HG03103 (cell line): ENCODE results near the gene IL1RAPL2.

Experiments
- ATAC-seq: cut with Tn5 transposase; IDR thresholded peaks from one replicate; pipeline ENCODE4 v1.9.1; 2021; ENCODE audit warnings: low read depth; ENCODE audit not compliant: unreplicated experiment

Gene IL1RAPL2

GRCh38 chrX:105349476-105349875 lies 783.5 kb downstream of the IL1RAPL2 start:
- ATAC-seq = no peak

DNA sequence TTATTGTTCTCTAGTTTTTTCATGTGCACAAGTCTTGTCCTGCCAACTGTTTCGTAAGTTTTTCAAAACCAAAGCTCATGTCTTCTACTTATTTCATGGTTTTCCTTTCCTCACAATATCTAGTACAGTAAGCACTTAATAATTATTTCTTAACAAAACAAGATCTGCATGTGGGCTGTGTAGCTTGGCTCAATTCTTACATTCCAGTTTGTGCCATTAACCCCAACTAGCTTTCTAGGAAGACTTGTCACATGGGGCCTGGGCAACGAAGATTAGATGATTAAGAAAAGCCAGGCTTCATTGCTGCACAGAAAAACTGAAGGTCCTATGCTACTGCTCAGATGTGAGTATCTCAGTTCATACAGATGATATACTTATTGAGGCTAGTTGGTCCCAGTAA lies 809.8 kb downstream of the IL1RAPL2 start:
- no peak for ATAC-seq

GRCh38 chrX:105424729-105425128 lies 858.7 kb downstream of the IL1RAPL2 start:
- ATAC-seq = no peak

GRCh38 chrX:105451401-105451800 lies 885.4 kb downstream of the IL1RAPL2 start:
- ATAC-seq = no peak

GRCh38 chrX:105458846-105459245 lies 892.8 kb downstream of the IL1RAPL2 start:
- ATAC-seq = no peak

DNA sequence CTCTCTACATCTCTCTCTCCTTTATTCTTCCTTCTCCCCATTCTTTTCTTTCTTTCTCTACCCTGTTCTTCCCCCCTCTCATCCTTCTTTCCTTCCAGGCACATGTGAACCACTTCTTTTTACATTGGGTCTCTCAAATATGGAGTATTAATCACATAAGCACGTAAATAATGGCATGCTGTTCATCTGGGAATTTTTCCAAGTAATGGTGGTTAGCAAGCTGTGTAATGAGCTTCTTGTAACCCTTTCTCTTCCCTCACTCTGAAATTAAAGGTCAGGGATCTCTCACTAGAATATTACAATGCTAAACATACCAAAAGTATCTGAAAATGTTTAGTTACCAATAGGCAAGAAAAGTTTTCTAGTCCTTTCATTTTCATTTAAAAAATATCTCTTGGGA lies 894.4 kb downstream of the IL1RAPL2 start:
- ATAC-seq = no peak

GRCh38 chrX:105461016-105461415 lies 895.0 kb downstream of the IL1RAPL2 start:
- no peak for ATAC-seq

- no peak for ATAC-seq
Measured at GRCh38 chrX:105462186-105462585, 896.2 kb downstream of the IL1RAPL2 start.

DNA sequence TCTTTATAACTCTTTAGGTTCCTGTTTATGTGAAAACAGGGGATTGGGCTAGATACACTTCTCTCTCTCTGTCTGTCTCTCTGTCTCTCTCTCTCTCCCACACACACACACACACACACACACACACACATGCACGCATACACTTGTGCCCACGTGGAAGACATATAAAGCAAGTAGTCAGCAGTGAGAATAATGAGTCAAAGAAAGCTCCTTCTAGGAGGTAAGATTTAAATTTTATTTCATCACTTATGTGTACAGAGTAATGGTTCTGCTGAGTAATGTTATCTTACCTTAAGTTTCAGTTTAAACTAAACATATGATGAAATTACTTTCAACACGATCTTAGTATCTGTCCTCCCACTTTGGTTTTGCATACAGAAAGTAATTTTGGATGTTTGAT lies 897.5 kb downstream of the IL1RAPL2 start:
- ATAC-seq = no peak

GRCh38 chrX:105464618-105465017 lies 898.6 kb downstream of the IL1RAPL2 start:
- ATAC-seq = no peak

DNA sequence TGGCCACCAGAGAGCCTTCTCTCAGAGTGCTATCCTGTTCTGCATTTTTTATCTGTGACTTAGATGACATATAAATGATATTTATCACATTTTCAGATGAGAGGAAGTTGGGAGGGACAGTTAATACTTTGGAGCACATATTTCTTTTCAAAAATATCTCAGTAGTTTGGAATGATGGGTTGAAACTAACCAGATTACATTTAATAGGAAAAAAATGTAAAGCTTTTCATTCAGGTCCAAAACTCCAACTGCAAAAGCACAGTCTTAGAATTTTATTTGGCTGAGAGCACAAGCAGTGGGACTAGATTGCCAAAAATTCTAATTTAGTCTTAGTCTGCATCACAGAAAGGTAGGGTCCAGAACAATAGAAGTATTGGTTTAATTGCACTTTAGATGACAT lies 902.7 kb downstream of the IL1RAPL2 start:
- ATAC-seq = no peak

DNA sequence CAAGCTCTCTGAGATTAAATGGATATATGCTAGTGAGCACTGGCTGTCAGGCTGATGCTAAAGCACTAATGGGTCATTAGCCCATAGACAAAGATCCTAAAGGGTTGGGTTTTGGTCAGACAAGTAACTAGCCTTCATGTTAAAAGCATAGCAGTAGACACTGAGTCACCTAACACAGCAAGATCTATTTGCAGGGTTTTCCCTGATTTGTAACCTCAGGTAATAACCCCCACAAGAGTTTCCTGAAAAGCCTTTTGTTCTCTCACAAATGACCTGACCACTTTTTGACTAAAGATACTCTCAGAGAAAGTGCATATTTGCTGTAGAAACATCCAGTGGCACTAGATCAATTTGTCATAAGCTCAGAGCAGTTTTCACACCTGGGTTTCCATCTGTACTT lies 905.6 kb downstream of the IL1RAPL2 start:
- no peak for ATAC-seq

DNA sequence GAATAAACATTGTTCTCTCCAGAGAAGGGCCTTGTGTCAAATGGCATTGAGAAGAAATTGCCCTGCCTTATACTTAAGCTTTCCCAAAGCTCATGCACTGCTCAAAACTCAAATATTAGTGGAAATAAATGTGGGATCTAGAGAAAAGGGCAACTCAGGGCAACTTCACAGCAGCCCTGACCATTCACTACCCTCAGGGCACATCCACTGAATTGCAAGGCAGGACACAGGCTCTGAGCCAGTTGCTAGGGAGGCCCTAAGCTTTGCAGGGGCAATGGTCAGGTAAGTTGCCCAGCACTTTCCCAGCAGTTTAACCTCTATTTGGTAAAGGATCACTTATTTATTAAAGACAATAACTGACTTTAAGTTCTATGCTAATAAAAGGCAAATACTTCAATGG lies 909.8 kb downstream of the IL1RAPL2 start:
- no peak for ATAC-seq

DNA sequence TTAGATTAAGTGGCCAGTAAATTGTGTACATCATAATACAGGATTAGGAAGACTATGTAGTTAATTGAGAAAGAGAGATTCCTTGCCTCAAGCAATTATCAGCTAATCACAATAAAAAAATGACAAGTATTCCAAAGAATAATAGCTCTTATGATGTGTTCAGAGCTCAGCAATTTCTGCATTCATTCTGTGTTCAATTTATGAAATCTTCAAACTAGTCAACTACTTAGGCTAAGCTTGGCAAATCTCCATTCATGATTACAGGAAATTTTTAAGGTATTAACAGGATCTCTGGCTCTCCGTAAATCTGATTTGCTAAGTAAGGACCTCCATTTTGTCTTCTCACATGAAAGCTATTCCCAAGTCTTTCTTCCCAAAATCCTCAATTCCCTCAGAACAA lies 911.4 kb downstream of the IL1RAPL2 start:
- no peak for ATAC-seq

DNA sequence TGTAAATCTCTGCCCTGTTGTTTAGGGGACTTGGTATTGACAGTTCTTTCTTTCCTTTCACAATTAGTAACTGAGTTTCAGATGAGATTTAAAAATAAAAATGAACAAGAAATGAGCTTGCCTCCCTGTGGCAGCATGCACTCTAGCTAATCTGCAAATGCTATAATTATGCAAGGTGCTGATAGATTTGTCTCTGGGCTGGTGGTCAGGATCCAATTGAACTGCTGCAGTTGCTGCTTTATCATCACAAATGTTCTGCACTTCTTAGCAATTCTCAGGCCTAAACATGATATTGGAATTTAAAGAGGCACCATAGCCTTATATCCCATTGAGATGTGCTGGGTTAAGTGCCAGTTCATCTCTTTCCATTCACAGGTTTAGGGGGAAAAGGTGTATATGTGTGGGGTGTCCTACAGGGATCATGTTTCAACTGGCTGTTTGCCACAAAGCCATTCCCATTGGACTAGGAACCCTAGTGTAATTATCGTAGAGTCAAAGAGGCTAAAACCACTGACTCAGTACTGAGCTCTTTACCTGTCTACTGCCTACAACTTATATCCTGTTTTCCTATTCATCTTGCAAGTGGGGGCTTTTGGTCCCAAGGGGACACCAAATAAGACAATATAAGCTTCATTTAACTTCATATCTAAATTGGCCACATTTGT lies 914.8 kb downstream of the IL1RAPL2 start:
- no peak for ATAC-seq

- ATAC-seq = no peak
Measured at GRCh38 chrX:105483011-105483410, 917.0 kb downstream of the IL1RAPL2 start.

DNA sequence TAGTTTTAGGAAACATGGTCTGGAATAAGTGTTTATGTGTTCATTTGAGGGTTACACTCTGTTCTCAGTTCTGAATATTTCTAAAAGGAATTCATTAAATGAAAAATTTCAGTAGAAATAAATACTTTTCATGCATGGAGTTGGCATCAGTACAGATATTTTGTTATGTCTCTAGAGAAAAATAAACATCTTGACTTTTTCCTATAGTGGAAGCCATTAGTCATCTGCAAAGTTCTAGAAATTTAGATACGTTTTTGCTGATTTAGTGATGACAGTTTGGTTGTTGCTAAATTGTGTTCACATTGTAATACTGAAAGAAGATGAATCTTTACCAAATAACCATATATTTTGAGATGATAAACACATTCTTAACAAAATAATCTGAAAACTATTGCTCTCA lies 922.7 kb downstream of the IL1RAPL2 start:
- ATAC-seq = no peak

- no peak for ATAC-seq
Measured at GRCh38 chrX:105495376-105495775, 929.4 kb downstream of the IL1RAPL2 start.

DNA sequence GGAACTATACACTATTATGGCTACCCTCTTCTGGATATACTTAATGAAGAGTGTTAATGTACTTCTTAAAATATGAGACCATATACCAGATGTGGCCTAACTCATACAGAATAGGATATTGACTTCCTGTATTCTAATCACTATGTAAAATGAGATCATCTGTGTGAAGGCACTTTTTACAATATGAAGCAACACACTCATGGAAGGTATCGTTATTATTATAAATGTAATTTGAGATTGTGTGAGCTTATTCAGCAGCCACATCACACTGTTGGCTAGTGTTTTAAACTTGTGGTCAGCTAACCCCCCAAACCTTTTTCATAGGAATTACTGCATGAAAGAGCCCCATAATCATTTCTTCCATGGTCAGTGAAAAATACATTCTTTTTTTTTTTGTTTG lies 936.3 kb downstream of the IL1RAPL2 start:
- ATAC-seq = no peak

DNA sequence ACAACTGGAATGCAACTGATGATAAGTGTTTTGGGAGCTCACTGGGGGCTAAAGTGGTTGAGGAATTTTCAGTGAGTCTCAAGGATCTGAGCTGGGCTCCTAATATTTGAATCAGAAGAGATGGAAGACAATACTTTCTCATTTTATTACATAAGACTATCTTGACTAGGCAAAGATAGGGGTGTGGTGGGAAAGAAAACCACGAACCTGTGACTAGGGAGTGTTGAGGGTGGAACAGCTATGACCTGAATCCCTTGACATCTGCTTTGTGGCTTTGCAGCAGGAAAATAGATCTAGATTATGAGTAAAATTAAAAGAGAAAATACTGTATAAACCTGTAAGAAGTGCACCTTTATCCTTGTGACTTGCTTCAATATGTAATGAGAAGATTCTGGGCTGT lies 949.6 kb downstream of the IL1RAPL2 start:
- no peak for ATAC-seq

DNA sequence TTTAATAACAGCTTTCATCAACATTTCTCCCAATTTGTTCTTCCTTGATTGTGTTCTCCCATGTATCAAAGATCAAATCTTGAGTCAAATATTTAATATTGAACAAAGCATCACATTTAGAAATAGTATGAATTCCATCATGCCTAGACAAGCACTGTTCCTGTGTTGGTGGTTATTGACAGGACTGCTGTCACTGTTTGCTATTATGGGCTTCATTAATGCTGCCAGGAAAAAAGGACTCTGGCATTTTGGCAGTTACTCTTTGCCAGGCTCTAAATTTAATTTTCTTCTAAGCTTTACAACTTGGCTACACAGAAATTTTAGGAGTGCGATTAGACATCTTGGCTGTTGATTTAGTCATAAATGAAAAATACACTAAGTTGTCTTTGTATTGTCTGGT lies 960.4 kb downstream of the IL1RAPL2 start:
- ATAC-seq = no peak

GRCh38 chrX:105527759-105528158 lies 961.8 kb downstream of the IL1RAPL2 start:
- ATAC-seq = no peak

DNA sequence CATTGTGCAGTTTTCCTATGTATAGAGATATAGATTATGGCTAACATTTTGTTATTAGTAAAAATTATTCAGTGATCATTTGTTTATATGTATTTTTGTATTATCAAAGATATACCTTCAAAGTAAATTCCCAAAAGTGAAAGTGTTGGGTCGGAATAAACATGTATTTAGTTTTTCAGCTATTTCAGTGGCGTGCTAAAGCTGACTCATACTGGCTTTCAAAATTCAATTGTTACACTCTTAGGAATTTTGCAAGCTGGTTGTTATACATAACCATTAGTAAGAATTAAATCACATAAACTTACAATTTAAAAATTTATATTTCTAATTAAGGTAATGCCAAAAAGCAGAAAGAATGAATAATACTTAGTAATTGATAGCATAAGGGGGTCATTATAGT lies 968.0 kb downstream of the IL1RAPL2 start:
- no peak for ATAC-seq
